ENCODE data around the gene ADCY4. TPM values are rescaled to one million over a fixed set of nuclear protein-coding genes. Genes with fewer than 3 reads are reported as not detected.

The ADCY4 gene
- total RNA-seq, 1 experiment from 2014 or later, result under 0.01 TPM

DNA sequence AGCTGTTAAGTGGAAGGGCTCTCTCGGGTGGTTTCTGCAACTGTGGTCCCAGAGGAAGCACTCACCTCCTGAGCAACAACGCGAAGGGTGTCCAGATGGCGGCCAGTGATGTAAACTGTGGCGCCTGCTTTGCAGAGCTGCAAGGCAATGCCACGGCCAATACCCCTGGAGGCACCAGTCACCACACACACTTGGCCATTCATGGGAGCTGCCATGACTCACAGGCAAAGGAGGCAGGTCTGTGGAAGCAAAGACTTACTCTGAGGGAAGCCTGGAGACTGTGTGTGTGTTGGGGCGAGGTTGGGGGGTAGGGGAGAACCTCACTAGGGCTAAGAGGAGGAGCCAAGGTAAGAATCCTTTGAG lies 36.0 kb downstream of the ADCY4 start:
- DNase-seq (ENCODE audit: low read depth), result peak; percentile 72

- no peak for DNase-seq (ENCODE audit: low read depth)
Observed at GRCh38 chr14:24297190-24297964, 37.5 kb downstream of the ADCY4 start.

DNA sequence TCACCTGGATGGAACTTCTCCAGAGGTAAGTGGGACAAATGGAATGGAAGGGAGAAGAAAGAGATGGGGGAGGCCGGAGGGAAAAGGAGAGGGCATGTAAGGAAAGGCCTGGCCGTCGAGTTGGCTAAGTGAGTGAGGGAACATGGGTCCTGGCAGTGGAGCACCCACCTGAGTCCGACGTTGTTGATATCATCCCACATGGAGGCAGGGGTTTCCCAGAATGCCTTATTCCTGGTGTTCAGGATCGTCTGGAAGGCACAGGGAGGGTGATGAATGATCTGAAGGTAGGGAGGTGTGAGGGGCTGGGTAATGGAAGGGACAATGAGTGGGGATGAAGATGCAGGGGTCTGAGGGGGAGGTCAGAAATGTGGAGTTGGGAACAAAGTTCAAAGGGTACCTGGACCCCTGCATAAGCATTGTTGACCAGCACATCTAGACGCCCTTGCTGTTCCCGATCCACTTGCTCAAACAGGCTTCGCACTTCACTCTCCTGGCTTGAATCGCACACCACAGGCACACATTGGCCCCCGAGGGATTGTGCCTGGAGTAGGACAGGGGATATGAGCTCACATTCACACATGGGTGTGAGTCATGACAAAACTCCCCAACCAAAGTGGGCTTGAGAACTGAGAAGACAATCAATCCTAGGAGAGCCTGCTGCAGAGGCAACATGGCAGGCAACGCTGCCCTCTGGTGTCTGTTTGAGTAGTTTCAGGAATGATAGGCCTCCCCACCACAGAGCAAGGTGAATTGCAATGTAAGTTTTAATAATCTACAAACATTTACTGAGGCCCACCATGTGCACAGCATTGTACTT lies 38.3 kb downstream of the ADCY4 start:
- peak; percentile 91 for DNase-seq (ENCODE audit: low read depth)

DNA sequence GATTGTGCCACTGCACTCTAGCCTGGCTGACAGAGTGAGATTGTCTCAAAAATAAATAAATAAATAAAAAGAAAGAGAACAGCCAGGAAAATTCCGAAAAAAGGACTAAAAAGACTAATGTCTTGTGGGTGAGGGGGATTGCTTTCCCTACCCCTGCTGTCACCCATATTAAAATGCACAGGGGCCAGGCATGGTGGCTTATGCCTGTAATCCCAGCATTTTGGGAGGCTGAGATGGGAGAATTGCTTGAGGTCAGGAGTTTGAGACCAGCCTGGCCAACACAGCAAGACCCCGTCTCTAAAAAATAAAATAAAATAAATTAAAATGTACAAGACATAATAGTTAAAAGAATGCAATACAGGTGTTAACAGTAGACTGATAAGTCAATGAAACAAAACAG lies 41.3 kb downstream of the ADCY4 start:
- DNase-seq (ENCODE audit: low read depth), result no peak

GRCh38 chr14:24292118-24292807 lies 42.6 kb downstream of the ADCY4 start:
- DNase-seq (ENCODE audit: low read depth), result no peak

GRCh38 chr14:24291446-24292117 lies 43.3 kb downstream of the ADCY4 start:
- no peak for DNase-seq (ENCODE audit: low read depth)

- DNase-seq (ENCODE audit: low read depth), result no peak
Observed at GRCh38 chr14:24290746-24291145, 44.1 kb downstream of the ADCY4 start.

DNA sequence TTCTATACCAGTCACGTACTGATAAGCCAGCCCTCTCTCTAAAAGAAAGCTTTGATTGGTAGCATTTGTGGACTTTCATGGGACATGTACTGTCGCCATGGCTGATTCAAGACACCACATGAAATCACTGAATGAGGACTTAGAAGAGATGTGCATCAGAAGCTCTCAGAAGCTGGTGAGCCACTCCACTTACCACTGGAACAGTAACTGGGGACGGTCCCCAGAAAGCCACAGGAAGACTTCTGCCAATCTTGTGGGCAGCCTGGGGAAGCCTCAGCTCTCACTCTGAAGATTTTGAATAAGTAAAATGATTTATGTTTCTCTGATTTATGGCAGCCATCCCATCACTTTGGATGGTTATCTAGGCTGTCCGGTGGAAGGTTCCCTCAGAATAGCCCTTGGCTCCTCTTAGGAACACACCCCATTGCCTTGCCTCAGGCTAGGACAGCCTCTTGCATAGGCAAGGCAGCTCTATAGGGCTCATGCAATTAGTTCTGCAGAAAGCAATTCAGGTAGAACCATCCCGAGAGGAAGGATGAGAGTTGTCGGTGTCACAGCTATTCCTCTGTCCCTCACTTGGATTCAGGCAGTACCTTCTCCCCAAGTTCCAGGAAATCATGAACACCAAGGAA lies 45.1 kb downstream of the ADCY4 start:
- no peak for DNase-seq (ENCODE audit: low read depth)

DNA sequence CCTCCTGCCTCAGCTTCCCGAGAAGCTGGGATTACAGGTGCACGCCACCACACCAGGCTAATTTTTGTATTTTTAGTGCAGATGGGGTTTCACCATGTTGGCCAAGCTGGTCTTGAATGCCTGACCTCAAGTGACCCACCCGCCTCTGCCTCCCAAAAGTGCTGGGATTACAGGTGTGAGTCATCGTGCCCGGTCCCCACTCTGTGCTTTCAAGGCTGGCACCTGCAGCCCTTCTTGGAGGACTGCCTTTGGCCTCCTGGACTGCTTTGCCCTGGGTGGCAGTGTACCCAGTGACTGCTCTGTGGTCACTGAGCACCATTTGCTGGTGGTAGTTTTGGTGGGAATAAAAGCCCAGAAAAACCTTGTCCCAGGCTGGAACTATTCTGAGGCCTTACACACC lies 47.9 kb downstream of the ADCY4 start:
- no peak for DNase-seq (ENCODE audit: low read depth)

- DNase-seq (ENCODE audit: low read depth), result no peak
Observed at GRCh38 chr14:24285351-24285750, 49.5 kb downstream of the ADCY4 start.

- DNase-seq (ENCODE audit: low read depth), result no peak
Observed at GRCh38 chr14:24284501-24285035, 50.3 kb downstream of the ADCY4 start.

GRCh38 chr14:24283796-24284460 lies 50.9 kb downstream of the ADCY4 start:
- DNase-seq (ENCODE audit: low read depth), result no peak

- DNase-seq (ENCODE audit: low read depth), result no peak
Observed at GRCh38 chr14:24282736-24283135, 52.1 kb downstream of the ADCY4 start.

DNA sequence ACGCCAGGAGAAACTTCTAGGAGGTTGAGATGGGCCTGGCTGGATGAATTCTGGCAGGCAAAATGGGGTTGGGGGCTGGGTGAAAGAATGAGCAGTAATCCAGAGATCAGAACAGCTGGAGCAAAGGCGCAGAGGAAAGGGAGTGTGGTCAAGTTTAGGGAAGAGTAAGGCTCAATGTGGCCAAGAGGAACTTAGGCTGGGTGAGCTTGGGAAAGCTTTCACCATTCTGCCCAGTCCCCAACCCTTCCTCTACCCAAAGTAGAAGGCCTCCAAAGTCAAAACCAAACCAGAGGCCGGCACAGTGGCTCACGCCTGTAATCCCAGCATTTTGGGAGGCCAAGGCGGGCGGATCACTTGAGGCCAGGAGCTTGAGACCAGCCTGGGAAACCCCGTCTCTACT lies 53.2 kb downstream of the ADCY4 start:
- DNase-seq (ENCODE audit: low read depth), result no peak

DNA sequence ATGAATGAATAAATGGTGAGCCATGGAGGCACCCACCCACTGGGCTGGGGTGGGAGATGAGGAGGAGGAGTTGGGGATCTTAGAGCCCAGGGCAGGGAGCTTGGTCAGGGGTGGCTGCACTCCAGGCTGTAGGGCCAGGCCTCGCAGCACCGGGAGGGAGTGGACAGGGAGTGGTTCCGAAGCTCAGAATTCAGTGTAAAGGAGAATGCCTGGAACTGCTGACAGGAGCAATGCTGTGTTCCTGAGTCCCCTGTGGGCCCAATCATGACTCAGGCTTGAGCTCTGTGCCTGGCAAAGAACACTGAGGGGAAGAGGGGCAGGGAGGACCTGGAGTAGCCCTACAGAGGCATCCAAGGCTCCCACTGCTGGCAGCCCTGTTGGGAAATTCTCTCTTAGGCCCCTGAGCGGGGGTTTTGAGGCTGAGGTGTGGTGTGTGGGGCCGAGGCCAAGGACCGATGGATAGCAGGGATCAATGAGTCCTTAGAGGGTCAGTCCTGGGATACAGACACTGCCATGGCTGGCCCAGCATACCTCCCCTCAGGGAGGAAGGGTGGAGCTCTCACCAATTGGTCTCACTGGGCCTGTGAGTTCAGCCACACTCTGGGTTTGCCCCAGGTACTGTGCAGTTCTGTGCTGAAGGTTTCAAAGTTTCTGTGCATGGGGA lies 53.9 kb downstream of the ADCY4 start:
- no peak for DNase-seq (ENCODE audit: low read depth)

DNA sequence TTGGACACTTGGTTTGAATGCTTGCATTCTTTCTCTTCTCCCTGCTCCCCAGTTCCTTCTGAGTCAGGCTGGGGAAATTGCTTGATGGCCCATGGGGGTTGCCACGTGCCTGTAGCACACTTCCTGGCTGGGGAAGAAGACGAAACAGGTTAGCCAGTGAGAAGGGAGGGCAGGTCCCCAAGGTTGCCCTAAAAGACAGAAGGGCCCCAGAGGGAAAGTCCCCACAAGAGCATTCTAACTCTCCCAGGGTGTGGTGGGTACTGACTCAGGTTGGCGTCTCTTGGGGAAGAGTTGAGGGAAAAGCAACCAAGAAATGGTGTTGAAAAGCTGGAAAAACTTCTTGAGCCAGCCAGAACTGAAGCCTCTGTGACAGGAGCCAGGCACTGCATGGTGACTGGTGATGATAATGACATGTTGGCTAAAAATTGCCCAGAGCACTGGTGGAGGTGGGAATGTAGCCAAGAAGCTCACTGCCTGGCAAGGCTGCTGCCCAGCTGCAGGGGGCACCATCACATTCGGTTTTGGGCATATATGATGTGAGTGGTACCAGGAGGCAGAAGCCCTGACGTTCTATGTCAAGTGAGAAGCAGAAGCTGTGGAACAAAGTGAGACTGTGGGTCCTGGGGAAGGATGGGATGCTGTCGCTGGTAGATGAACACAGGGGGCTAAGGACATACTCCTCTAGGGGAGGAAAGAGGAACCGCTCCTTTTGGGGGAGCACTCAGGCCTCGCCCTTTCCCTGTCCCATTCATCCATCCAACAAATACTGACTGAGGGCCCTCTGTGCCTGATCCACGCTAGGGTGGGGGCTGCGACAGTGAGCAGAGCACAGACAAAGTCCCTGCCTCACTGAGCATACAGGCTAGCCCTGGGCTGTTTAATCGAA lies 55.3 kb downstream of the ADCY4 start:
- peak; percentile 23 for DNase-seq (ENCODE audit: low read depth)

DNA sequence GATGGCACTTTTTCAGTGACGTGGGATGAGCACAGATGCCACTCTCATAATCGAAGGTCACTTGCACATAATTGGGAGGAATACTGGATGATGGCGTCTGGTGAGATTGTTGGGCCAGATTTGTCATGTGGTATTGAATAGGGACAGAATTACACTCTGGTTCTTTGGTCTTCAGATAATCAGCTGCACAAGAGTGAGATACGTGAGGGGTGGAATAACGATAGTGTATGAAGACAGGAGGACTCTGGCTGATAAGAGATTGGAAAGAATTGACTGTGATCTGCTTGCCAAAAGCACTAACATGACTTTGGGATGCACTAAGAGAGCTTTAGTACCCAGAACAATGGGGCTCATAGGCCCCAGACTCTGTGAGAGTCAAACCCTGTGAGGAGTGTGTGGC lies 56.4 kb downstream of the ADCY4 start:
- DNase-seq (ENCODE audit: low read depth), result no peak

- DNase-seq (ENCODE audit: low read depth), result no peak
Observed at GRCh38 chr14:24277606-24278321, 57.1 kb downstream of the ADCY4 start.
